ENCODE results near the gene MYO19.

DNA sequence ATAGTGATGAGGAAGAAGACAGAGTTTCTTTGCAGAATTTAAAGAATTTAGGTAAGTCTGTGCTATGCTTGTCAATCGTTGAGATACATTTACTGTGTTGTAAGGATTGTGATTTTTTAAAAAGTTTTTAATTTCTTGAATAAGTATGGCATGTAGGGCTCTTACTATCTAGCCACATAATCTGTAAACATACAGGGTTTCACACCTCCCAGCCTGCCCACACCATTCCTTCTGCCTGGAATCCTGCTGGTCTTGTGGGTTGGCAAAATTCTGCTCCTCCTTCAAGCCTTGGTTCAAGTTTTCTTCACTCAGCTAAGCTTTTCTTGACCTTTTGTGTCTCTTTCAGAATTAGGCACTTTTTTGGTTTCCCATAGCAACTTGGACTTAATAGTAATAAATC lies 40.7 kb downstream of the MYO19 start:
- TF ChIP-seq POLR2AphosphoS5 (IDR thresholded peaks at IDR 0.05; ENCODE audit: low read depth, low read length) (no peak), SIN3A (IDR thresholded peaks at IDR 0.05; ENCODE audit: borderline replicate concordance, insufficient read depth, low read length) (no peak)
- TF ChIP-seq, protein P1, sequence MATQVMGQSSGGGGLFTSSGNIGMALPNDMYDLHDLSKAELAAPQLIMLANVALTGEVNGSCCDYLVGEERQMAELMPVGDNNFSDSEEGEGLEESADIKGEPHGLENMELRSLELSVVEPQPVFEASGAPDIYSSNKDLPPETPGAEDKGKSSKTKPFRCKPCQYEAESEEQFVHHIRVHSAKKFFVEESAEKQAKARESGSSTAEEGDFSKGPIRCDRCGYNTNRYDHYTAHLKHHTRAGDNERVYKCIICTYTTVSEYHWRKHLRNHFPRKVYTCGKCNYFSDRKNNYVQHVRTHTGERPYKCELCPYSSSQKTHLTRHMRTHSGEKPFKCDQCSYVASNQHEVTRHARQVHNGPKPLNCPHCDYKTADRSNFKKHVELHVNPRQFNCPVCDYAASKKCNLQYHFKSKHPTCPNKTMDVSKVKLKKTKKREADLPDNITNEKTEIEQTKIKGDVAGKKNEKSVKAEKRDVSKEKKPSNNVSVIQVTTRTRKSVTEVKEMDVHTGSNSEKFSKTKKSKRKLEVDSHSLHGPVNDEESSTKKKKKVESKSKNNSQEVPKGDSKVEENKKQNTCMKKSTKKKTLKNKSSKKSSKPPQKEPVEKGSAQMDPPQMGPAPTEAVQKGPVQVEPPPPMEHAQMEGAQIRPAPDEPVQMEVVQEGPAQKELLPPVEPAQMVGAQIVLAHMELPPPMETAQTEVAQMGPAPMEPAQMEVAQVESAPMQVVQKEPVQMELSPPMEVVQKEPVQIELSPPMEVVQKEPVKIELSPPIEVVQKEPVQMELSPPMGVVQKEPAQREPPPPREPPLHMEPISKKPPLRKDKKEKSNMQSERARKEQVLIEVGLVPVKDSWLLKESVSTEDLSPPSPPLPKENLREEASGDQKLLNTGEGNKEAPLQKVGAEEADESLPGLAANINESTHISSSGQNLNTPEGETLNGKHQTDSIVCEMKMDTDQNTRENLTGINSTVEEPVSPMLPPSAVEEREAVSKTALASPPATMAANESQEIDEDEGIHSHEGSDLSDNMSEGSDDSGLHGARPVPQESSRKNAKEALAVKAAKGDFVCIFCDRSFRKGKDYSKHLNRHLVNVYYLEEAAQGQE (IDR thresholded peaks at IDR 0.05; ENCODE audit: insufficient read depth in 1 of 2, low read depth in 2 of 2, low read length in 2 of 2): no peak

Data from PFSK-1 (cell line).